T-helper 1 cell treated with Interleukin-12 subunit alpha and Interleukin-12 subunit beta and Interleukin-4 antibody, amounts not matched to agents 30 μg/mL and 1 μg/mL, for 36 hours (primary cell): ENCODE measurements around the gene UBE2E2.

Experiments
- H3K27ac Mint-ChIP-seq: one replicate; pipeline ENCODE4 v1.8.0; 2021; ENCODE audit warnings: mild to moderate bottlenecking, mixed read lengths
- H3K27me3 Mint-ChIP-seq: one replicate; pipeline ENCODE4 v1.8.0; 2021; ENCODE audit warnings: low read depth, mixed read lengths
- H3K36me3 Mint-ChIP-seq: one replicate; pipeline ENCODE4 v1.8.0; 2021; ENCODE audit warnings: low read depth, mixed read lengths
- H3K4me1 Mint-ChIP-seq: one replicate; pipeline ENCODE4 v1.8.0; 2021; ENCODE audit warnings: low read depth, mixed read lengths
- H3K4me3 Mint-ChIP-seq: one replicate; pipeline ENCODE4 v1.8.0; 2021; ENCODE audit warnings: mild to moderate bottlenecking, moderate library complexity, mixed read lengths
- H3K9me3 Mint-ChIP-seq: one replicate; pipeline ENCODE4 v1.8.0; 2021; ENCODE audit warnings: mixed read lengths

Gene UBE2E2

GRCh38 chr3:23302271-23302670 lies 99.1 kb downstream of the UBE2E2 start:
- H3K27me3 Mint-ChIP-seq, result no peaks in the 10 kb centered on the region
- H3K27ac Mint-ChIP-seq, result no peak overlapping the region

GRCh38 chr3:23303601-23304217 lies 100.6 kb downstream of the UBE2E2 start:
- Mint-ChIP-seq H3K27me3 (no peaks in the 10 kb centered on the region), H3K27ac (no peak overlapping the region), H3K36me3 (no peaks in the 10 kb centered on the region), H3K4me1 (no peaks in the 10 kb centered on the region), H3K4me3 (no peak overlapping the region), H3K9me3 (peaks cover 16% of the 10 kb centered on the region)

More at GRCh38 chr3:23302271-23302670, 99.1 kb downstream of the UBE2E2 start:
- Mint-ChIP-seq H3K36me3 (no peaks in the 10 kb centered on the region), H3K4me1 (no peaks in the 10 kb centered on the region), H3K4me3 (no peak overlapping the region), H3K9me3 (peaks cover 16% of the 10 kb centered on the region)

GRCh38 chr3:23304424-23304823 lies 101.3 kb downstream of the UBE2E2 start:
- Mint-ChIP-seq H3K4me1 (no peaks in the 10 kb centered on the region), H3K27ac (no peak overlapping the region), H3K36me3 (no peaks in the 10 kb centered on the region), H3K9me3 (peaks cover 11% of the 10 kb centered on the region), H3K4me3 (no peak overlapping the region), H3K27me3 (no peaks in the 10 kb centered on the region)

GRCh38 chr3:23308986-23309625 lies 106.0 kb downstream of the UBE2E2 start:
- Mint-ChIP-seq H3K4me3 (no peak overlapping the region), H3K4me1 (no peaks in the 10 kb centered on the region), H3K27ac (no peak overlapping the region), H3K27me3 (no peaks in the 10 kb centered on the region), H3K9me3 (peaks cover 7% of the 10 kb centered on the region), H3K36me3 (no peaks in the 10 kb centered on the region)

- Mint-ChIP-seq H3K9me3 (peaks cover 9% of the 10 kb centered on the region), H3K36me3 (no peaks in the 10 kb centered on the region), H3K27ac (no peak overlapping the region), H3K4me1 (no peaks in the 10 kb centered on the region), H3K27me3 (no peaks in the 10 kb centered on the region), H3K4me3 (no peak overlapping the region)
Measured at GRCh38 chr3:23312866-23313265, 109.7 kb downstream of the UBE2E2 start.

- Mint-ChIP-seq H3K9me3 (peaks cover 9% of the 10 kb centered on the region), H3K27me3 (no peaks in the 10 kb centered on the region), H3K4me1 (no peaks in the 10 kb centered on the region), H3K4me3 (no peak overlapping the region), H3K36me3 (no peaks in the 10 kb centered on the region), H3K27ac (no peak overlapping the region)
Measured at GRCh38 chr3:23314981-23315762, 112.0 kb downstream of the UBE2E2 start.

- Mint-ChIP-seq H3K9me3 (peaks cover 9% of the 10 kb centered on the region), H3K27ac (no peak overlapping the region), H3K4me3 (no peak overlapping the region), H3K4me1 (no peaks in the 10 kb centered on the region), H3K36me3 (no peaks in the 10 kb centered on the region), H3K27me3 (no peaks in the 10 kb centered on the region)
Measured at GRCh38 chr3:23316924-23317323, 113.8 kb downstream of the UBE2E2 start.

GRCh38 chr3:23319366-23320312 lies 116.5 kb downstream of the UBE2E2 start:
- no peaks in the 10 kb centered on the region for H3K27me3 Mint-ChIP-seq
- no peak overlapping the region for H3K27ac Mint-ChIP-seq
- H3K4me1 Mint-ChIP-seq, result no peaks in the 10 kb centered on the region
- H3K4me3 Mint-ChIP-seq, result no peak overlapping the region
- H3K36me3 Mint-ChIP-seq, result no peaks in the 10 kb centered on the region
- H3K9me3 Mint-ChIP-seq, result peaks cover 2% of the 10 kb centered on the region

GRCh38 chr3:23320586-23321570 lies 117.8 kb downstream of the UBE2E2 start:
- H3K4me3 Mint-ChIP-seq, result no peak overlapping the region
- peaks cover 2% of the 10 kb centered on the region for H3K4me1 Mint-ChIP-seq
- no peaks in the 10 kb centered on the region for H3K36me3 Mint-ChIP-seq
- no peaks in the 10 kb centered on the region for H3K27me3 Mint-ChIP-seq
- no peak overlapping the region for H3K27ac Mint-ChIP-seq
- no peaks in the 10 kb centered on the region for H3K9me3 Mint-ChIP-seq

GRCh38 chr3:23324745-23325144 lies 121.6 kb downstream of the UBE2E2 start:
- Mint-ChIP-seq H3K4me3 (no peak overlapping the region), H3K9me3 (no peaks in the 10 kb centered on the region), H3K4me1 (peaks cover 2% of the 10 kb centered on the region), H3K36me3 (no peaks in the 10 kb centered on the region), H3K27ac (no peak overlapping the region), H3K27me3 (no peaks in the 10 kb centered on the region)

GRCh38 chr3:23325466-23326065 lies 122.4 kb downstream of the UBE2E2 start:
- H3K27ac Mint-ChIP-seq, result no peak overlapping the region
- no peak overlapping the region for H3K4me3 Mint-ChIP-seq
- no peaks in the 10 kb centered on the region for H3K36me3 Mint-ChIP-seq
- H3K27me3 Mint-ChIP-seq, result no peaks in the 10 kb centered on the region
- H3K9me3 Mint-ChIP-seq, result no peaks in the 10 kb centered on the region
- peaks cover 2% of the 10 kb centered on the region for H3K4me1 Mint-ChIP-seq

- H3K9me3 Mint-ChIP-seq, result no peaks in the 10 kb centered on the region
- no peaks in the 10 kb centered on the region for H3K27me3 Mint-ChIP-seq
- no peak overlapping the region for H3K4me3 Mint-ChIP-seq
- no peaks in the 10 kb centered on the region for H3K36me3 Mint-ChIP-seq
- no peak overlapping the region for H3K27ac Mint-ChIP-seq
- peaks cover 2% of the 10 kb centered on the region for H3K4me1 Mint-ChIP-seq
Measured at GRCh38 chr3:23329471-23330105, 126.5 kb downstream of the UBE2E2 start.

- no peaks in the 10 kb centered on the region for H3K9me3 Mint-ChIP-seq
- no peak overlapping the region for H3K4me3 Mint-ChIP-seq
- H3K27ac Mint-ChIP-seq, result no peak overlapping the region
- peaks cover under 1% of the 10 kb centered on the region for H3K4me1 Mint-ChIP-seq
- no peaks in the 10 kb centered on the region for H3K36me3 Mint-ChIP-seq
- no peaks in the 10 kb centered on the region for H3K27me3 Mint-ChIP-seq
Measured at GRCh38 chr3:23330568-23330967, 127.4 kb downstream of the UBE2E2 start.
